Left ventricle myocardium inferior (tissue), 1 donor: Measurements from ENCODE around the gene C9orf50. TPM values are rescaled to one million over a fixed set of nuclear protein-coding genes. Genes with fewer than 3 reads are reported as not detected.

Experiments used
- DNase-seq: peaks from one replicate; pipeline ENCODE4 v3.0.0-alpha.2; 2020
- H3K27ac ChIP-seq: fragments of 200-600 bp; replicated peaks from 2 replicates; pipeline ENCODE4 v1.8.0; 2021
- H3K27me3 ChIP-seq: fragments of 200-600 bp; 2 replicates; pipeline ENCODE4 v1.8.0; 2021; ENCODE audit warnings: low read depth
- H3K36me3 ChIP-seq: fragments of 200-600 bp; 2 replicates; pipeline ENCODE4 v1.8.0; 2021
- H3K4me1 ChIP-seq: fragments of 200-600 bp; 2 replicates; pipeline ENCODE4 v1.8.0; 2021
- H3K4me3 ChIP-seq: fragments of 200-600 bp; 2 replicates; pipeline ENCODE4 v1.8.0; 2021; ENCODE audit warnings: mild to moderate bottlenecking, moderate library complexity
- H3K9me3 ChIP-seq: fragments of 200-600 bp; replicated peaks from 2 replicates; pipeline ENCODE4 v1.8.0; 2021
- CTCF ChIP-seq: fragments of 200-600 bp; IDR thresholded peaks from 2 replicates; pipeline ENCODE4 v1.8.0; 2021; ENCODE audit warnings: antibody characterized with exemption, mild to moderate bottlenecking, borderline replicate concordance
- intact Hi-C: fragments of 100-400 bp; cut with micrococcal nuclease; formaldehyde crosslinking; loops from one replicate; pipeline ENCODE4 v1.11.0; 2022
- total RNA-seq: library from RNA; stranded (reverse); fragmentation: NEBNext Ultra II Directional; extraction: Animal tissue kit (Norgen Biotek cat#: 25700); gene quantifications from one replicate; pipeline ENCODE4 v1.2.1, GENCODE V29; 2021
- donor health status: DM: no; HTN: yes; CAD: no; lungs with severe emphysema.

C9orf50 gene
- total RNA-seq, 1 donor from 2014 or later, result not detected

DNA sequence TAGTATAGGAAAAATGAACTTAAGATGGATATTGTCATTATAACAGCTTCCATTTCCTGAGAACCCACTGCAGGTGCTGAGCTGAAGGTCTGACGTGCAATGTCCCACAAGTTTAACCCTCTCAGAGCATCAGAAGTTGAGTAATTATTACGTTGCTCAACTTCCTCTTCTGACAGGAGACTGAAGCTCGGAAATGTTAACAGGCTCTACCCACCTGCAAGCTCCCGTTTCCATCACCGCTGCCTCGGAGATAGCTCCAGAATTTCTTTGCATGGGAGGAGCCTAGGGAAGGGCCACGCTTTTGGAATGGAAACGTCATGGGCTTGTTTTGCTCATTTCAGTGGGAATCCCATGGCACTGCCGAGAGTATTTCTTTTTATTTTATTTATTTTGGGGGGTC, 4.0 kb upstream of the C9orf50 start:
- Histone ChIP-seq H3K4me1 (peaks cover 58% of the 10 kb centered on the region), H3K27ac (no peak overlapping the region), H3K4me3 (no peak overlapping the region), H3K9me3 (no peaks in the 10 kb centered on the region), H3K27me3 (peaks cover 21% of the 10 kb centered on the region), H3K36me3 (no peaks in the 10 kb centered on the region)
- TF ChIP-seq CTCF, result no peak
- no peak for DNase-seq
- intact Hi-C loops, result no loop called here

DNA sequence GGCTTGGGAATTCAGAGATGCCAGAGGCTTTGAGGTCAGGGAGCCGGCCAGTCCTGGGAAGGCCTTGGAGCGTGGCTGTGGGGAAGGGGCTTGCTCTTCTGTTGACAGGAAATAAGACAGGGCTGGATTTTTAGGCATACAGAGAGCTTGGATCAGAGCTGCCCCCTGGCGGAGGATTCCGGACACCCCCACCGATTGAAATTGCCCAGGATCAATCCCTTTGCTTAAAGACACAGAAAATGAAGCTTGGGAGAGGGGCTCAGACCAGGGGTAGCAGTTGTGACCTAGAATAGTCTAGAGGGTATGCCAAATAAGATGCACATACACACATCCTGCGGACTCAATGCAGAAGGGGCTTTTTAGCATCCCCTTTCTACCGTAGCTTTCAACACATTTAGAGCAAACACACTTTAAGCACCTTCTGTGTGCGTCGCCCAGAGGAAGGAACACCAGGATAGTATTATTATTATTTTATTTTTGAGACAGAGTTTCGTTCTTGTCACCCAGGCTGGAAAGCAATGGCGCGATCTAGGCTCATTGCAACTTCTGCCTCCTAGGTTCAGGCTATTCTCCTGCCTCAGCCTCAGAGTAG, 3.4 kb upstream of the C9orf50 start:
- no peak overlapping the region for H3K27ac ChIP-seq
- H3K4me1 ChIP-seq, result peaks cover 55% of the 10 kb centered on the region
- peak; percentile 78 for TF ChIP-seq CTCF
- no peak for DNase-seq
- no peaks in the 10 kb centered on the region for H3K36me3 ChIP-seq
- intact Hi-C loops, result no loop called here
- no peaks in the 10 kb centered on the region for H3K9me3 ChIP-seq
- peaks cover 26% of the 10 kb centered on the region for H3K27me3 ChIP-seq
- no peak overlapping the region for H3K4me3 ChIP-seq

- no peak for DNase-seq
- intact Hi-C loops, result no loop called here
- Histone ChIP-seq H3K36me3 (no peaks in the 10 kb centered on the region), H3K4me1 (peaks cover 45% of the 10 kb centered on the region), H3K27ac (no peak overlapping the region), H3K27me3 (peaks cover 26% of the 10 kb centered on the region), H3K9me3 (no peaks in the 10 kb centered on the region), H3K4me3 (no peak overlapping the region)
- no peak for TF ChIP-seq CTCF
Observed at GRCh38 chr9:129623331-129623730, 2.4 kb upstream of the C9orf50 start.

DNA sequence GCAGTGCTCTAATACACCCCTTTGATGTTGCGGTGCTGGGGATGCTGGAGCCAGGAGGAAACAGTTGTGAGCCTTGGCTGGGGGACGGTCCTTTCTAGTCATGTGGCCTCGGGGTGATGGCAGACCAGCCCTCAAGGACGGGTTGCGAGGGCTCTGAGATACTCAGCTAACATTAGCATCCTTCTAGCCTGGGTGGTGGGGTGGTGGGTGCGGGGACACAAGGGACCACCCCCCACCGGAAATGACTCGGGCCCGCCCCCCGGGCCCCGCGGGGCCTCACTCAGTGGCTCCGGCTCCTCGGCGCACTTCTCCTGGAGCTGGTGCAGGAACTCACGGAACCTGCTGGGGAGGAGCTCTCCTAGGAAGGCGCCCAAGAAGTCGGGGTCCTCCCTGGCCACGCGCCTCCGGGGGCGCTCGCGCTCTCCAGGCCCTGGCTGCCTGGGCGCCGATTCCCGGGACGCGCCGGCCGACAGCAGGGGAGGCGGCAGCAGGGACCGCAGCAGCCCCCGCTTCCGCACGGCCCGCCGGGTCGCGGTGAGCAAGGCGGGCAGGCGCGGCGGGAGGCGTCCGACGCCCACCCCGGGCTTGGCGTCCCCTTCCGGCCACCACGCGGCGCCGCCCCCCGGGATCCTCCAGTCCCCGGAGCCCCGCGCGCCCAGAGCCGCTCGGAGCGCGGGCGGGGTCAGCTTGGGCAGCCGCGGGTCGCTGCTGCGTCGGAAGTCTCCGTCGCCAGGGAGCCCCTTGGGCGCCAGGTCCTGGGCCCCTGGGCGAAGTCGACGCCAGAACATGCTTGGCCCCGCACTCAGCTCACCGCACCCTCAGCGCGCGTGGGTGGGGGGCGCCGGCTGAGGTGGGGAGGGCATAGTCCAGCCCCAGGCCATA, 873 bp downstream of the C9orf50 start:
- intact Hi-C loops, result no loop called here
- Histone ChIP-seq H3K27ac (peak overlapping the region; percentile 16), H3K36me3 (no peaks in the 10 kb centered on the region), H3K4me3 (peak overlapping the region; percentile 69), H3K9me3 (no peaks in the 10 kb centered on the region), H3K4me1 (peaks cover 14% of the 10 kb centered on the region), H3K27me3 (peaks cover 26% of the 10 kb centered on the region)
- DNase-seq, result no peak
- no peak for TF ChIP-seq CTCF

- Histone ChIP-seq H3K27me3 (peaks cover 26% of the 10 kb centered on the region), H3K36me3 (no peaks in the 10 kb centered on the region), H3K27ac (no peak overlapping the region), H3K4me1 (peaks cover 13% of the 10 kb centered on the region), H3K4me3 (no peak overlapping the region), H3K9me3 (no peaks in the 10 kb centered on the region)
- intact Hi-C loops, result no loop called here
- no peak for DNase-seq
- peak; percentile 41 for TF ChIP-seq CTCF
Observed at GRCh38 chr9:129617167-129617566, 3.7 kb downstream of the C9orf50 start.
